RWPE2 (cell line): Measurements from ENCODE around the gene NARF.

Source experiments
- ATAC-seq: fragments of 200-7000 bp; cut with Tn5 transposase; 3 replicates; pipeline ENCODE4 v1.9.1; 2021; ENCODE audit warnings: low read depth
- DNase-seq: peaks from one replicate; pipeline ENCODE4 v3.0.0-alpha.2; 2020; ENCODE audit warnings: low spot score
- H3K27ac ChIP-seq: fragments of 450-650 bp; 2 replicates; pipeline ENCODE4 v1.5.1; 2017; ENCODE audit warnings: mild to moderate bottlenecking; ENCODE audit not compliant: poor library complexity, severe bottlenecking
- H3K27me3 ChIP-seq: fragments of 250-450 bp; sonication (Bioruptor Pico); 2 replicates; pipeline ENCODE4 v1.5.1; 2021; ENCODE audit warnings: mild to moderate bottlenecking, moderate library complexity; ENCODE audit not compliant: insufficient read depth, poor library complexity, severe bottlenecking
- H3K36me3 ChIP-seq: fragments of 250-450 bp; sonication (Bioruptor Pico); 2 replicates; pipeline ENCODE4 v1.5.1; 2020; ENCODE audit warnings: low read depth, mild to moderate bottlenecking, moderate library complexity
- H3K4me1 ChIP-seq: fragments of 250-450 bp; sonication (Bioruptor Pico); 2 replicates; pipeline ENCODE4 v1.5.1; 2021; ENCODE audit warnings: mild to moderate bottlenecking, moderate library complexity; ENCODE audit not compliant: insufficient read depth, poor library complexity, severe bottlenecking
- H3K4me3 ChIP-seq: fragments of 250-450 bp; sonication (Bioruptor Pico); 2 replicates; pipeline ENCODE4 v1.5.1; 2021; ENCODE audit warnings: mild to moderate bottlenecking, moderate library complexity; ENCODE audit not compliant: severe bottlenecking
- H3K9me3 ChIP-seq: fragments of 250-450 bp; sonication (Bioruptor Pico); 2 replicates; pipeline ENCODE4 v1.5.1; 2021; ENCODE audit warnings: mild to moderate bottlenecking, moderate library complexity; ENCODE audit not compliant: severe bottlenecking
- TF ChIP-seq, protein P1 (sequence below): fragments of 450-650 bp; IDR thresholded peaks from one replicate; pipeline ENCODE4 v1.5.1; 2017; ENCODE audit warnings: mild to moderate bottlenecking, moderate library complexity; ENCODE audit not compliant: poor library complexity, severe bottlenecking

Gene NARF

GRCh38 chr17:82416264-82416663 is 42.3 kb upstream of the NARF start:
- no peaks in the 10 kb centered on the region for H3K27me3 ChIP-seq
- no peak for ATAC-seq
- H3K4me1 ChIP-seq, result peaks cover 7% of the 10 kb centered on the region
- peak; percentile 36 for DNase-seq
- TF ChIP-seq, protein P1, sequence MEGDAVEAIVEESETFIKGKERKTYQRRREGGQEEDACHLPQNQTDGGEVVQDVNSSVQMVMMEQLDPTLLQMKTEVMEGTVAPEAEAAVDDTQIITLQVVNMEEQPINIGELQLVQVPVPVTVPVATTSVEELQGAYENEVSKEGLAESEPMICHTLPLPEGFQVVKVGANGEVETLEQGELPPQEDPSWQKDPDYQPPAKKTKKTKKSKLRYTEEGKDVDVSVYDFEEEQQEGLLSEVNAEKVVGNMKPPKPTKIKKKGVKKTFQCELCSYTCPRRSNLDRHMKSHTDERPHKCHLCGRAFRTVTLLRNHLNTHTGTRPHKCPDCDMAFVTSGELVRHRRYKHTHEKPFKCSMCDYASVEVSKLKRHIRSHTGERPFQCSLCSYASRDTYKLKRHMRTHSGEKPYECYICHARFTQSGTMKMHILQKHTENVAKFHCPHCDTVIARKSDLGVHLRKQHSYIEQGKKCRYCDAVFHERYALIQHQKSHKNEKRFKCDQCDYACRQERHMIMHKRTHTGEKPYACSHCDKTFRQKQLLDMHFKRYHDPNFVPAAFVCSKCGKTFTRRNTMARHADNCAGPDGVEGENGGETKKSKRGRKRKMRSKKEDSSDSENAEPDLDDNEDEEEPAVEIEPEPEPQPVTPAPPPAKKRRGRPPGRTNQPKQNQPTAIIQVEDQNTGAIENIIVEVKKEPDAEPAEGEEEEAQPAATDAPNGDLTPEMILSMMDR, result no peak
- no peak overlapping the region for H3K4me3 ChIP-seq
- H3K9me3 ChIP-seq, result no peaks in the 10 kb centered on the region
- peaks cover 11% of the 10 kb centered on the region for H3K36me3 ChIP-seq
- H3K27ac ChIP-seq, result no peak overlapping the region

DNA sequence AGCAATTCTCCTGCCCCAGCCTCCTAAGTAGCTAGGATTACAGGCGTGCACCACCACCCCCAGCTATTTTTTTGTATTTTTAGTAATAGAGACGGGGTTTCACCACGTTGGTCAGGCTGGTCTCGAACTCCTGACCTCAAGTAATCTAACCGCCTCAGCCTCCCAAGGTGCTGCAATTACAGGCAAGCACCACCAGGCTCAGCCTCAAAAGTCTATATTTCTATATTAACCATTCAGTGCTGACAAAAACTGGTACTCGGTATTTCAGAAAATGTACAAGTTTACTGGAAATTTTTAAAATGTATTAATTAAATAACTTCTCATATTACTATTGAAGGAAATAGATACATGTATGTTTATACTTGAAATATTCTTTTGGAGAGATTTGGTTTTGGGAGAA is 41.8 kb upstream of the NARF start:
- peaks cover 11% of the 10 kb centered on the region for H3K36me3 ChIP-seq
- TF ChIP-seq, protein P1, result no peak
- peaks cover 7% of the 10 kb centered on the region for H3K4me1 ChIP-seq
- no peaks in the 10 kb centered on the region for H3K9me3 ChIP-seq
- no peak overlapping the region for H3K27ac ChIP-seq
- H3K4me3 ChIP-seq, result no peak overlapping the region
- H3K27me3 ChIP-seq, result no peaks in the 10 kb centered on the region
- DNase-seq, result peak; percentile 2
- ATAC-seq, result no peak

DNA sequence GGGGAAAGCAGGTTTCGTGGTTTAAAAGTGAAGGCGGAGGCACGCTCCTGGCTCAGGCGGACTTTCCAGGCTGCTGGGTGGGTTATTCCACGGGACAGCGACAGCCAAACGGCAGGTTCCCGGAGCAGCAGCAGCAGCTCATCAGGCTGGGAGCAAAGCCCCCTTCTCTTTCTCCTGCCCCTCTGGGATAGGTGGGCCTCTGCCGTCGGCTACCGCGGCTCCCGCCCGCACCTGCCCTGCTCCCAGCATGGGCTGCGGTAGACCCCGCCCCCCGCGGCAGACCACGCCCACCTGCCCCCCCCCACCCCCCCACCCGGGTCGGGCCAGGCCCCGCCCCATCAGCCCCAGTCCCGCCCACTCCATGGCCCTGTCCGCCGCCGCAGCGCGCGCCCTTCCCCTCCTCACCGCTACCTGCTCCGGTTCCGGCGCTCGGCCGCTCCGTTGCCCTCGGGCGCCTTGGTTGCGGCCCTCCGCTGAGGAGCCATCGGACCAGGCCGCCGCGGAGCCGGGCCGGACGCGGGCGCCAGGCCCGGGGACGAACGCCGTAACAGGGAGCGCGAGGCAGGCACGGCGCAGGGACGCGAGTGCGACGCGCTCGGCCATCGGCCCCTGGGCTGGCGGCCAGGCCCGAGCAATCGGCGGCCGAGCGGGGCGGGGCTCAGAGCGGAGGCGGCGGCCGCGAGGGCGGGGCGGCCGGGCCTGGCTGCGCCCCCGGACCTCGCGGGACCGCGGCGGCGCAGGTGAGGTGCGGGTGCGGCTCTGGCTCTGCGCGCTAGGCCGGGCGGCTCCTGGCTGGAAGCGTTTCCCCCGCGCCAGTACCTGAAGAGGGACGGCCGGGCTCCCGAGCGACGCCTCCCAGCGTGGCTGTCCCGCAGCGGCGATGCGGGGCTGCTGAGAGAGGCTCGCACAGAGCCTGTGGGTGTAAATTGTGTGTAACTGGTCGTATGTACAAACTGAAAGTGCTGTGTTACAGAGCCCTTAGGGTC is 40.2 kb upstream of the NARF start, which contains the start of the genes HEXD and OGFOD3:
HEXD (plus strand) TSS at position 347 of the 986 bp plus-strand sequence. CDS start 1,453 bp downstream, outside the sequence.
OGFOD3 (minus strand) TSS at position 586 of the 986 bp plus-strand sequence; CDS start at position 485, 101 bp downstream.
- H3K36me3 ChIP-seq, result peaks cover 11% of the 10 kb centered on the region
- H3K27ac ChIP-seq, result peak within 1 kb of the TSS; percentile 42
- peak; percentile 84 for DNase-seq
- peak within 1 kb of the TSS; percentile 91 for H3K4me3 ChIP-seq
- peaks cover 7% of the 10 kb centered on the region for H3K4me1 ChIP-seq
- peak; percentile 86 for ATAC-seq
- TF ChIP-seq, protein P1, result no peak
- peaks cover 4% of the 10 kb centered on the region for H3K9me3 ChIP-seq
- no peaks in the 10 kb centered on the region for H3K27me3 ChIP-seq

GRCh38 chr17:82419540-82419939 is 39.0 kb upstream of the NARF start:
- DNase-seq (no peak), ATAC-seq (no peak)
- Histone ChIP-seq H3K36me3 (peaks cover 8% of the 10 kb centered on the region), H3K27ac (peak overlapping the region; percentile 42), H3K4me3 (peak overlapping the region; percentile 91), H3K4me1 (peaks cover 7% of the 10 kb centered on the region), H3K9me3 (peaks cover 4% of the 10 kb centered on the region), H3K27me3 (no peaks in the 10 kb centered on the region)
- TF ChIP-seq, protein P1, result no peak
